Epithelial cell of esophagus (primary cell): ENCODE results near the gene KCNK13.
A peak's percentile ranks its signal among the peaks of the same experiment; 100 is the strongest.

Experiments
- DNase-seq: peaks from one replicate; pipeline ENCODE4 v3.0.0; 2010; ENCODE audit warnings: low read depth
- H3K4me3 ChIP-seq: 2 replicates; pipeline ENCODE4 v1.5.1; 2011; ENCODE audit warnings: mild to moderate bottlenecking, low read length, control low read depth
- CTCF ChIP-seq: IDR thresholded peaks from 2 replicates; pipeline ENCODE4 v1.5.1; 2011; ENCODE audit warnings: low read depth, mild to moderate bottlenecking, low read length, control low read depth, inconsistent platforms; ENCODE audit not compliant: insufficient read depth; ENCODE audit errors: missing control alignments

Gene KCNK13

DNA sequence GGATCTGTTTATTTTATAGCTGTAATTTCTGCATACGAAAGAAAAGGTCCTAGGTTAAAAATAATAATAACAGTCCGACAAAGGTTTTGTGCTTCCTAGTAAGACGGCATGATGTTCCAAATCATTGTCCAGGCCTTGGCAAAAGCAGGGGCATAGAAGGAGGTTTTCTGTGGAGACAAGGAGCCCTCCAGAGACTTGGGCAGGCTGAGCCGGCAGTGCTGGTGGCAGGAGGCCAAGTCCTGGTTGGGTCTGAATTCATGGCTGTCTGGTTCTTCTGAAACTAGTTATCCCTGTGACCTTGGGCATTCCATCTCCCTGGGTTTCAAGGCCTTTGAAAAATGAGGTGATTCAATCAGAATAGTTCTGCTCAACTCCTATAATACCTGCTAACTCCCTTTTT is 44.0 kb downstream of the KCNK13 start:
- TF ChIP-seq CTCF: no peak
- no peak overlapping the region for H3K4me3 ChIP-seq
- no peak for DNase-seq

DNA sequence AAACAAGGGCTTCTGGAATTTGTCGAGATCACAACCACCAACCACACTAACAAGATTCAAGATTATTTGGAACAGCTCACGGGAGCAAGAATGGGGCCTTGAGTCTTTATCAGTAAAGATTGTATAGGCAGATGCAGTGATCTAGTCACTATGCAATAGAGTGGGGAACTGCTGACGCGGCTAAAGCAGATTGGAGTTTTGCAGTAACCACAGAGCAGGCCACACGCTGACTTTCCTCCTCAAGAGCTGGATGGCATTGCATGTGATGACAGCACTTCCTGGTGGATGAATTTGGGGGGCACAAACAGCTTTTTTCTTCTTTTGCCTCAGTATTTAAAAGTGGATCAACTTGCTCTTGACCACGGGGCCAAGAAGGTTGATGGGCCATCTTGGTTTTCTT is 46.0 kb downstream of the KCNK13 start:
- TF ChIP-seq CTCF: no peak
- no peak for DNase-seq
- no peak overlapping the region for H3K4me3 ChIP-seq

- peak; percentile 6 for DNase-seq
- no peak overlapping the region for H3K4me3 ChIP-seq
- peak; percentile 24 for TF ChIP-seq CTCF
Measured at GRCh38 chr14:90109858-90110257, 48.1 kb downstream of the KCNK13 start.

DNA sequence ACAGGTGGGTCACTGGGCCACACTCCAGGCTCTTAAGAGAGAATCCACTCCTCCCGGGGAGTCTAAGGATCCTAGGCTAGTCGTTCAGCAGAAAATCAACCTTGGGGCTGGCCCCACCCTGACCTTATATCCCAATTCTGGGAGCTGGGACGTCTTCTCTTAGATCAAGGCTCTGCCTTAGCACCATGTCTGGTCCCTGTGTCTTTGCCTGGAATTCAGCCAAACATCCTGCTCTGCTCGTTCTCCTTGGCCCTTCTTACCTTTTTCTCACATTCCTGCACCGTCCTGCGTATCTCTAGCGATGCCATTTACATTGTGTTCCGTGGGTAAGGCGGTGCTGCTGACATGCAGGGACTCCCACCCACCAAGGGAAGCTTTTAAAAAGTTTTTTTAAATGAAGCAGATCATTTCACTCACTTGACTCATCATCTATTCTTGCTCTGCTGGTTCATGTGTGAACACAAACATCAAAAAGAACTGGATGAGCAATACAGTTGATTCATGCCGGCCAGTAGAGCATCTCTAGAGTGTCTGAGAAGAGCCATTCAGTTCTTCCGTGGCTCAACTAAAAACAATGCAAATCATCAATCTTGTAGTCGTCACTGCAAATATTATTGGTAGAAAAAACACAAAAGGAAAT is 50.2 kb downstream of the KCNK13 start:
- no peak for TF ChIP-seq CTCF
- DNase-seq: peak; percentile 91
- H3K4me3 ChIP-seq: no peak overlapping the region

DNA sequence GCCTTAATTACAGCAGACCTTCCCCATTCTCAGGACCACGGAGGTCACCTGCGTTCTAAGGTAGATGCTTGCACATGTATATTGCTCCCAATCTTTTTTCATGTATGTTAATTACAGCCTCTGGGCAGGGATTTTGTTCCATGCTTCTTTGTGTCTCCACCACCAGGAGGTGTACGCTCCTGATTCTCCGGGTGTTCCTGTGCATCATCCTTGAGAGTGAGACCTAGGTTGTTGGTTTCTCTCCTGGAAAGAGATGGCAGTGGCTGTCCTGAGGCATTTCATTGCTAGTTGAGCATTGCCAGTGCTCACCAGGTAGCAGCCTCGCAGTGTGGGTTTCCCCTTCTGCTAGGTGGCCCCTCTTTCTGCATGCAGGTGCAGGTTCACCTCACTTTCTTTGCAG is 52.8 kb downstream of the KCNK13 start:
- peak; percentile 27 for DNase-seq
- peak; percentile 9 for TF ChIP-seq CTCF
- H3K4me3 ChIP-seq: no peak overlapping the region

GRCh38 chr14:90115780-90116179 is 54.0 kb downstream of the KCNK13 start:
- H3K4me3 ChIP-seq: no peak overlapping the region
- no peak for TF ChIP-seq CTCF
- no peak for DNase-seq

DNA sequence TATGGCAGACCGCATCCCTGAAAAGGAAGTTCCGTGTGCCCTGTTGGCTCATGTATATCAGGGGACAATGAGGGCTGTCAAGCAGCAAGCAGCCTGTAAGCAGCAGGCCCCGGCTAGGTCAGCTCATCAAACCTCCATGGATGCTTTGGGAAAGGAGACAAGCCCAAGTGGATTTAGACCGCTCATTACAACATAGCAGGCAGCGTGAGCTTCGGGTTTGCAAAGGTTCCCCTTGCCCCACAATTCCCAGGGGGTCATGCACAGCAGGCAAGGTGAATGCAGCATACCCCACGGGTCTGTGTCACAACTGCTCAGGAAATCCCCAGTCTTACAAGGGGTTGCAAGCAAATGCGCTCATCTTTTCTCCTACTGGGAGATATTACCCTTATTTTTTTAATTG is 54.6 kb downstream of the KCNK13 start:
- no peak for DNase-seq
- TF ChIP-seq CTCF: no peak
- no peak overlapping the region for H3K4me3 ChIP-seq
